GM18499 (cell line): Measurements from ENCODE around the gene COPS9.

Source experiments
- ATAC-seq: cut with Tn5 transposase; IDR thresholded peaks from one replicate; pipeline ENCODE4 v1.9.1; 2021; ENCODE audit warnings: moderate number of reproducible peaks; ENCODE audit not compliant: insufficient read depth, unreplicated experiment

The COPS9 gene

GRCh38 chr2:240166761-240167587 is 30.9 kb upstream of the COPS9 start:
- no peak for ATAC-seq

DNA sequence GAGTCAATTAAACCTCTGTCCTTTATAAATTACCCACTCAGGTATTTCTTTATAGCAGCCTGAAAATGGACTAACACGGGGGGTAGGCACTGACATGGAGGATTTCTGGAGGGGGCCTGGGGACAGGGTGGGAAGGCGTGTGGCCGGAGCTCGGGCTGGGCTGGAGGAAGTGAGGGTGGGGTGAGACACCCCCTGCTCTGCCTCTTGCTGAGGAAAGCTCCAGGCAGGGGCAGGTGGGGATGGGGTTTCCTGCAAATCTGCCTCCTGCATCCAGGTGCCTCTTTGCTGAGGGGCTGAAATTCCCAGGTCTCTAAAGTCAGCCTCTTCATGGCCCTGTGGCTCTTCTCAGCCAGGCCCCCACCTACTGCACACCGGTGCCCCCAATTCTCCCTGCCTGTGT is 30.1 kb upstream of the COPS9 start:
- no peak for ATAC-seq

DNA sequence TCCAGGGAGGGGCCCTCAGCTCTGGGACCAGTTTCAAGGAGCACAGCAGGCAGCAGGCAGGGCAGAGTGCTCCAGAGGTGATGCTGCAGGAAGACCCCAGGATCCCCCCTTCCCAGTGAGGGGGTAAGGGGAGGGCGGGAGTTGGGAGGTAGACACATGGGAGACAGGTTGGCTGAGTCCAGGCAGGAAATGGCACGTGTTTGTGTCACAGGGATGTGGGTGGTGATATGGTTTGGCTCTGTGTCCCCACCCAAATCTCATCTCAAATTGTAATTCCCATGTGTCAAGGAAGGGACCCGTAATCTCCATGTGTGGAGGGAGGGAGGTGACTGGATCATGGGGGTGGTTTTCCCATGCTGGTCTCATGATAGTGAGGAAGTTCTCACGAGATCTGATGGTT is 29.6 kb upstream of the COPS9 start:
- ATAC-seq, result no peak

DNA sequence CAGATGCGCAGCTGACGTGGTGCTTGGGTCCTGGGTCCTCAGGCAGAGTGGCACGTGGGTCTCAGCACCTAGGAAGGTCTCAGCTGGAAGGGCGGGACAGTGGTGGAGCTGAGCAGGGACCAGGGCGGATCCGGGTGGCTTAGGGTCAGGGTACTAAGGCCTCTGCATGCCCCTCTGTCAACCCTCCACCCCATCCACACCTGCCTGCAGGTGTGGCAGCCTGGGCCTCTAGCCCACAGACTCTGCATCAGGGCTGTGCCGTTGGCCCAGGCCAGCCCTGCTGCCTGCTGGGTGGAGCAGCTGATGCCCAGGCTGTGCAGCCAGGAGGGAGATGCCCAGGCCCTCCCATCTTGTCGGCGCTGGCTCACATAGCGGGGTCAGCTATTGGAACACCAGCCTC is 28.9 kb upstream of the COPS9 start:
- no peak for ATAC-seq

- no peak for ATAC-seq
These were observed 28.5 kb upstream of the COPS9 start for GRCh38 chr2:240164586-240164985.

- no peak for ATAC-seq
These were observed 27.9 kb upstream of the COPS9 start for GRCh38 chr2:240163844-240164574.

- ATAC-seq, result no peak
These were observed 27.0 kb upstream of the COPS9 start for GRCh38 chr2:240162939-240163714.

DNA sequence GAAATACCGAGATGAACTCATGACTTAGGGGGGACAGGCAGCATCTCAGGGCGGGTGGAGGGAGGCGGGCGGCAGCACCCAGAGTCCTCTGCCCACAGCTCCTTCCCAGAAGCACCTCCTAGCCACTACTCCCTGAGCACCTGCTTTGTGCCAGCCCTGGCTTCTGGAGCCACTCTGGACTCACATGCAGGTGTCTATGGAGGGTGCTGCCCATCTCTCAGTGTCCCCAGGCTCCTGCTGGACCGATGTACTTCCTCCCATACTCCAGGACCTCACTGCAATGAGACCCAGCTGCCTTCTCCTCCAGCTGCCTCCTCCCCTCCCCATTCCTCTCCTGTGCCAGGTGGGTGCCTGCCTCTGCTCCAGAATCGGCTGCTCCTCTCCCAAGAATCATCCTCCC is 26.4 kb upstream of the COPS9 start:
- ATAC-seq, result no peak

DNA sequence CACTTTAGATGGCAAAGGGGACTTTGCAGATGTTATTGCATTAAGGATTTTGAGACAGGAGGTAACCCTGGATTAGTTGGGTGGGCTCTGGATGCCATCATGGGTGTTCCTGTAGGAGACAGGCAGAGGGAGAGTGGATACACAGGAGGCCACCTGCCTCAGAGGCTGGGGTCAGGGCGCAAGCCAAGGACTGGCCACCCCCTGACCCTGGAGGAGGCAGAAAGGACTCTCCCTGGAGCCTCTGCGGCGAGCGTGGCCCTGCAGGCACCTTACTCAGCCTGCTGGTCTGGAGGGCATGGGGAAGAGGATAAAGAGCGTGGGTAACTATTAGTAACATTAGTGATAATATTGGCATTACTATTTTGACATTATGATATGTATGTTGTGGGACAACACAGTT is 25.9 kb upstream of the COPS9 start:
- no peak for ATAC-seq

DNA sequence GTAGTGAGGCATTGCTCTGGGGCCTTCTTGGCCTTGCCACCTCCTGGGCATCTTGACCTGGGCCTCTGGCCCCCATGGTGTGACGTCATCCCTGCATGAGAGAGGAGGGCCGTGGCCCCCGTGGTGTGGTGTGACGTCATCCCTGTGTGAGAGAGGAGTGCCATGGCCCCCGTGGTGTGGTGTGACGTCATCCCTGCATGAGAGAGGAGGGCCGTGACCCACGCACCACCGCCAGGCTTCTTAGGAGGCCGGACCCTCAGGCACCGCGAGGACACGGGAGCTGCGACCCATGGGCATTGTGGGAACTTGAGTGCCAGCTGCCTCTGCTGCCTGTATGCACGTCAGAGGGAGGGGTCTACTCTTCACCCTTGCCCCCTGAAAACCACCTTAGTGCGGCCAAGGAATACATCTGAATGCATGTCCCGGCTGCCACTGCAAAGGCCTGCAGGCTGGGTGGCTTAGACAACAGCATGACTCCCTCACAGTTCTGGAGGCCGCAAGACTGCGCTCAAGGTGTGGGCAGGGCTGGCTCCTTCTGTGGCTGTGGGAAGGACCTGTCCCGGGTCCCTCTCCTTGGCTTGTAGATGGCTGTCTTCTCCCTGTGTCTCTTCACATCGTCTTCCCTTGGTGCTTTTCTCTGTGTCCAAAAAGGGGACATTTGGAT is 25.1 kb upstream of the COPS9 start:
- no peak for ATAC-seq

DNA sequence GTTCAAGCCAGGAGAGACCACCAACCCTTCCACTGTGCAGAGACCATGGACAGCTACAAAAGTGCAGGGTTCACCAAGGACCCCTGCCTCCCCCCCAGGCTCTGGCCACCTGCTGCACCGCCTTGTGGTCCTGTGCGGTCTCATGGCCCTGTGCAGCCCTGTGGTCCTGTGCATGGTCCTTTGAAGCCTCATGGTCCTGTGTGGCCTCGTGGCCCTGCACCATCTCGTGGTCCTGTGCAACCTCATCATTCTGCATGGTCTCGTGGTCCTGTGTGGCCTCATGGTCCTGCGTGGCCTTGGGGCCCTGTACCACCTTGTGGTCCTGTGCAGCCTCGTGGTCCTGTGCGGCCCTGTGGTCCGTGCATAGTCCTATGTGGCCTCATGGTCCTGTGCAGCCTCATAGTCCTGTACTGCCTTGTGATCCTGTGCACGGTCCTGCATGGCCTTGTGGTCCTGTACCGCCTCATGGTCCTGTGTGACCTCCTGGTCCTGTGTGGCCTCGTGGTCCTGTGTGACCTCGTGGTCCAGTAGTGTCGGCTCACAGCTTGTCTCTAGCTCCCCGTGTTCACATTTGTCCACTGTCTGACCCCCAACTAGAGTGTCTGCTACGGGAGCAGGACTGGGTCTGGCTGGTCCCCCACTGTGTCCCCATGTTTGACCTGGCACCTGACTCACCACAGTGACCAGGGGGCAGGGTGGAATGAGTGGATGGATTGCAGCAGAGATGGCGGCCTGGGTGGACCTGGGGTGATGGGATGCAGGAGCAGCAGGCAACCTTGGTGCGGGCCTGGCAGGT is 24.4 kb upstream of the COPS9 start:
- ATAC-seq, result no peak

DNA sequence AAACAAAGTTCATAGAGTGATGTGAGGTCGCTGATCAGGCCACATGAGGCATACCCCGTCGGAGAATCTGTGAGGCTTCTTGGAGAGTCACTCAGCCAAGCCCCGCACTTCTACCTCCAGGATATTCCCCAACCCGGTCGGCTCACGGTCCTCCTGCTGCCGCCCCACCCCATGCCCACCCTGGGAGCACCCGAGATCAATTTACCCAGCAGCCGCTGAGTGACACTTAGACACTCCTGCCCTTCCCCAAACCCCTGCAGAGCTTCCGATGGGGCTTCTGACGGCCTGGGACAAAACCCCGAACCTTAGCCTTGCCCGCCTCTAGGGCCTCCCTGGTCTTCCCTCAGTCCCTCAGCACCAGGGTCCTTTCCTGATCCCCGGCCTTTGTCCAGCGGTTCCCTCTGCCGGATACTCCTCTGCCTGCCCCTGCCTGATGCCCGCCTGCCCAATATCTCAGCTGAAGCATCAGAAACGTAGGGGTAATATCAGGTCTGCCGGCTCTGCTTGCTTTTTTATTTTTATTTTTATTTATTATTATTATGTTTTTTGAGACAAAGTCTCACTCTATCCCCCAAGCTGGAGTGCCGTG is 23.2 kb upstream of the COPS9 start:
- no peak for ATAC-seq

- no peak for ATAC-seq
These were observed 21.0 kb upstream of the COPS9 start for GRCh38 chr2:240157147-240157470.

DNA sequence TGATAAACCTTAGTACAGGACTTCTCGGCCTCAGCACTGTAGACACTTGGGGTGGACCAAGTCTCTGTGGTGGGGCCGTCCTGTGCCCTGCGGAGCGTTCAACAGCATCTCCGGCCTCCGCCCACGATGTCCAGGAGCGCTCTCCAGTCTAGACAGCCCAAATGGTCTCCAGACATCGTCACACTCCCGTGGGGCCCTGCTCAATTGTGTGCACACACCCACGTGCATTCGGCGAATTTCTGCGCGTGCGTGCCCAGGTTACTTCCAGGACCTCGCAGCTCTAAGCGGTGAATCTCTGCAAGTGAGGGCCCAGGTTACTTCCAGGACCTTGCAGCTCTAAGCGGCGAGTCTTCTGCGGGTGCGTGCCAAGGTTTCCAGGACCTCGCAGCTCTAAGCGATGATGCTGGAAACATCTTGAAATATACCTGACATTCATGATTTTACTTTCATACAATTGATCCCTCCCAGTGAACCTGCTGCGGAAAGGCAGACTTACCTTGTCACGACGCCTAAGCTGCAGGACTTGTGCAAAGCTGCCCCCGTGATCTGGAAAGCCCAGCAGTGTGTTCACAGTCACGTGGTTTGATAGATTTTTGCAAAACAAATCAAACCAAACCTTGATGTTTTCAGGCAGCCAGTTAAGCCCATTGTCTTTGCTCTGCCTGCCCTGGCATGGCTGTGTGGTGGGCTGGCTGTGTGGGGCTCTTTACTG is 20.5 kb upstream of the COPS9 start:
- ATAC-seq, result no peak

DNA sequence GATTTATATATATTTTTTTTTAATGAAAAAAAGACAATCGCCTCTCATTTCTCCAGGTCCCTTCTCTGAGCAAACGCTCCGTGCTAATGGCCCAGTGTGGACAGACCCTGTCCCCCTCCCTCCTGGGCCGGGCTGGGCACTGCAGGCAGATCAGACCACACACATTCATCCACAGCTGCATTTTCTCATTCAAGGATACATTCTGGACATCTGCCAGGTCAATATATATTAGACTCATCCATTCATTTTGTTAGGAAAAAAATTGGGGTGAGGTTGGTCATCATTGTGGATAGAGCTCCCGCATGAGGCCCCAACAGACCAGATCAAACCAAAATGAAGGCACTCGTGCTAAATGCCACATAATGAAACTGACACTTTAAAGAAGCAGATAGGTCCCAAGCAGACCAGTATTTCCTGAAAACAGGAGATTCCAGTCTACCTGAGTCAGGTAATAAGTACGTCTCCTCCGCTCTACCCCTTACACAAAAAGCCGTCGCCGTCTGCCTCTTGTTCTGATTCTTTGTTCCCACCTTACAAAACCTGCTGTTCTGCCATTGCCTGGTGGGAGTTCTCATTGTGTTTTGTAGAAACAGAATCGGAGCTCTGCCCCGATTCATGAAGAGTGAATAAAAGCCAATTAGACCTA is 19.8 kb upstream of the COPS9 start:
- no peak for ATAC-seq

DNA sequence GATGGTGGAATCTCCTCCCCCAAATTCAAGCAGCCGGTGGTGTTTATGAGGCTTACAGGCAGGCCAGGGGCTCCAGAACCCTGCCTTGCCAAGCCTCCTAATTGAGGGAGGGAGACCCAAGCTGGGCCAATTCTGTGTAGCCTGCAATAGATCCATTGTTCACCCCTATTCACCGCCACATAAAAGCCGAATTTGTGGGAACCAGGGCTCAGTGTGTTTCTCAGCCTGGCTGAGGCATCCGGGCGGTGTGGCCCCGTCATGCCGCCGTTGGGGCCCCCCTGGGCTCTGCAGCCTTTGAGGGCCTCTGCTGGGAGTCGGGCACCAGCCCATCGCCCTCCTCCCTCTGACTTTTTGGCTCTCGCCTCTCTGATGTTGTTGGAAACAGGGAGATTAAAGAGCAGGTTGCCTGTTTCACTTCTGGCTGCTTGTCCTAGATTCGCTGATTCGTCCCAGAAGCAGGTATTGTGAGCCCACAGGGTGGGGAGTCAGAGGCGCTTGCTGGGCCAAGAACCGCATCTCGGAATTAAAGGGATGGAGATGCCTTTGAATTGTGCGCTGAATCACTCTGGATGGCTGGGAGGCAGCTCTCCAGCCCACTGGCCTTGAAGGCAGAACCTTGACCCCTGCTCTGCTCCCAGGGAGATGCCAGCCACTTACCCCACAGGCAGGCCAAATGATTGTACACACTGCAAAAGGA is 19.1 kb upstream of the COPS9 start:
- no peak for ATAC-seq

DNA sequence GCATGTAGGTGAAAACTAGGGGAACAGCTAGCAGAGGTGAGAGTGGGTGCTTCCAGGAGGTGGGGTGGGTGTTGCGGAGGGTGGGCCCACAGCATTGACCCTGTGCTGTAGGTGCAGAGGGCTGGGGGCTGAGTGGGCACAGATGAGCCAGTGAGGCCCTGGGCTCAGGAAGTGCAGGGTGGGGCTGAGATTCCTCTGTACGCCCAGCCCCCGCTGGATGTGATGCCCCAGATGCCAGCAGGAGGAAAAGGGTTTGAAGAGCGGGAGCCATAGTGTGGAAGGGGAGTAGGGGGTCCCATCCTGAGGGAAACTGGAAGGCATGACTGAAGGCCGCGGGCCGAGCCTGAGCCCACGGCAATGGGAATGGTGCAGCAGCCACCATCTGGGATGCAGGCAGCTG is 18.5 kb upstream of the COPS9 start:
- no peak for ATAC-seq

DNA sequence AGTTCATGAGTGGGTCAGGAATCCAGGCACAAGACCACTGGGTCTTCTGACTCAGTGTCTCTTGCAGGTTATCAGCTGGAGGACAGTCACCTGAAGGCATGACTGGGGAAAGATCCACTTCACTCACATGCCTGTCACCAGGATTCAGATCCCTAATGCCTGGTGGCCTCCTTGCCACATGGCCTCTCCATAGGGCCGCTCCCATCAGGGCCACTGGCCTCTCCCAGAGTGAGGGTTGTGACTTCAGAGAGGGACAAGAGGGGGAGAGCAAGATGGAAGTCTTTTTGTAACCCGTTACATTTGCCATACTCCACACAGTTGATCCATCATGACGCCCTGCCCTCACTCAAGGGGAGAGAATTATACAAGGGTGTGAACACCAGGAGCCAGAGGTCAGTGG is 17.3 kb upstream of the COPS9 start:
- no peak for ATAC-seq
